NCI-H2029 treated with DMSO at 0.1 percent for 48 hours (cell line): ENCODE measurements around the gene S100A5.
A peak's percentile ranks its signal among the peaks of the same experiment; 100 is the strongest.
"Not testable (repeated sequence)": the region's sequence is repeated elsewhere in the genome, so short reads cannot be mapped to it uniquely, and the experiment has no call there.

ENCODE experiments used
- DNase-seq: peaks from one replicate; lab custom pipeline; 2025; lab: John Stamatoyannopoulos, UW

Gene S100A5

DNA sequence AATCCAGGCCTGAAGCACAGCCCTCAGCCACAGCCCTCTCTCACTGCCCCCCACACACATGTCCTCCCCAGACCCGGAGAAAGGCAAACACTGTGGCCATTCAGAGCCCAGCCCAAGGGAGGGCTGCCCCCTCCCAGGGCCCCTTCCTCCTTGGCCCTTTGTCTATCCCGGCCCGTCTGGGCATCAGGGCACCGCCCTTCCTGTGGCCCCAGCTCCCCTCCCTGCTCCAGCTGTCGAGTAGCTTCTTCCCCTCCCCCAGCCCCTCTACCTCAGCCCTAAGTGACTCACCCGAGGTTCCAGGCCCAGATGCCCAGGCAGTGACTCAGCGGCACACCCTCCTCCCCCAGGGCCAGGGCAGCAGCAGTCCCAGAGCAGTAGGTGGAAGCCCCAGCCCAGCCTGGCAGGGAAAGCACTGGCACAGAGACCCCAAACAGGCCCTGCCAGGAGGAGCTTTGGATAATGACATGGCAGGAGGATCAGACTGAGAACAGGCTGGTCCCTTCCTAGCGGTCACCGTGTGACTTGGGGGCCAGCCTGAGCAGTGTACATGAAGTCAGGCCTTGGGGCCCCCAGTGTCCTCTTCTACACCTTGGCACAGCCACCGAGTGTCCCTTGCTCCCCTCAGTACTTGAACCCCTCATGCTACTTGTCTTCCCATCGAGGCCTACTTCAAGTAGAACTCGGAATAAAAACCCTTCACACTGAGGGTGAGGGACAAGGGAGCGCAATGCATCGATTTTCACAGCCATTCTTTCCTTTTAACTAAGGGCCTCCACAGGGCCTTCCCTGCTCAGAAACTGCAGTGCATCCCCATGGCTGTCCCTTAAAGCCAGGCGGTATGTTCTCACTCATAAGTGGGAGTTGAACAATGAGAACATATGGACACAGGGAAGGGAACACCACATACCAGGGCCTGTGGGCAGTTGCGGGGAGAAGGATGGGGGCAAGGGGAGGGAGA lies 26.0 kb upstream of the S100A5 start:
- DNase-seq: peak; percentile 41

DNA sequence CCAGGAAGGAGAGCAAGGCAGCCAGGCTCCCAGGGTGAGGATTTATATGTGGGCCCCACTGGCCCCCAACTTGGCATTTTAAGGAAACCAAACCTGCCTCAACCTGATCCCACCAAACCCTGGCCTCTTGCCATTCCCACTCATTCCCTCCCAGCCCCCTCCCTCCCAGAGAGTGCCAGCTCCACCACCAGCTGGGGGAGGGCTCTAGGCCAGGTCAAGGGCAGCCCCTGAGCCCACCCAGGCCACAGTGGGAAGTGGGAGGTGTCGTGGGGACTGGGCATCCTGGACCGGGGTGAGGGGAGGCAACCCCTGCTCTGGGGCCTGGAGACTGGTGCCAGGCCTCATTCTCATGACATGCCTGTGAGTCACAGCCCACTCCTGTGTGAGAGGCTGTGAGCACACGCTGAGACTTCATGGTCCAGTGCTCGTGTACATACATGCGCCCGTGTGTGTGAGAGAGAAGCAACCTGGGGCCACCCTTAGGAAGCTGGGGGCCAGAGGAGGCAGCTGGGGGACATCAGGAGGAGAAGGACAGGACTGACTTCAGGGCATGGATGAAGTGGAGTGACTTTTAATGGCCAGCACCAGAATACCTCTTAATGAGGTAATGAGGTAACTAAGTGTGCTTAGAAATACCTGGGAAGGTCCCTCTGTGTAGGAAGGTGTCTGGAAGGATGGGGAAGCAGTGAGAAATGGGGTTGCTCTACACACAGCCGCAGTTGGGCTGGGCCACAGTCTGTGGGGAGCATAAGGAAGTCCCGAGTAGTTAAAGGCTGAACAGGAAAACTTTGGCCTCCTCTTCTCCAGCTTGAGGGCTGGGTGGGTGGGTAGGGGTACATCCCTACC lies 25.0 kb upstream of the S100A5 start, which contains the start of gene S100A2:
Gene S100A2, minus strand, starts transcription at position 316 of the 846 bp plus-strand sequence. CDS start 1,967 bp downstream, outside the sequence.
- peak; percentile 4 for DNase-seq

DNA sequence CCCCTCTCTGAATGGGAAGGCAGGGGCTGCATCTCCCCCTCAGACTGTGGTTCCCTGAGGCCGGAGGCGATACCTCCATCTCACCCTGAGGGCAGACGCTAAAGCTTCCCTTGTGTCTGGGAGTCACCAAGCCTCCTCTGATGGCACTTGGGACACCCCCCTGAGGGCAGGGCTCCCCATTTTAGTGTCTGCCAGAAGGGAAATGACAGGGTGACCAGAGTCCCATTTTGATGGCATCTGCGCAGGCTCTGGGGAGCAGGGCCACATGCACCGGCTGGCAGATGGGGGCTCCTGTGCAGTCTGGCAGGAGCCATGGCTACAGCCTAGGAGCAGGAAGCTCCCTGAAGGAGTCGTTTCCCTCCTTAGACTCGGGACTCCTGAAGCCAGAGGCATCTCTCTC lies 23.3 kb upstream of the S100A5 start:
- no peak for DNase-seq

DNA sequence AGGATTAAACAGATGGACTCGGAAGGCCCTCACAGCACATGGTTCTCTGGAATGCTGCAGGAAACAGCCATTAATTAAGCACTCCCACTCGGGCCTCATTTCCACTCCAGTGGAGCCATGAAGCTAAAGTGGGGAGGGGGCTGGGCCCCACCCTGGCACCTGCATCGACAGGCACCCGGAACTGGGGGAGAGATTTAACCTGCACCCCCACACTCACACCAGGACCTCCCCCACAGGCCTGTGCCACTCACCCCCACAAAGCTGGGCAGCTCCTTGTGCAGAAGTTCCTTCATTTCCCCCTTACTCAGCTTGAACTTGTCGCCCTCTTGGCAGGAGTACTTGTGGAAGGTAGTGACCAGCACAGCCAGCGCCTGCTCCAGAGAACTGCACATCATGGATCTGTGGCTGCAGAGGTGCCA lies 22.8 kb upstream of the S100A5 start:
- DNase-seq: no peak

DNA sequence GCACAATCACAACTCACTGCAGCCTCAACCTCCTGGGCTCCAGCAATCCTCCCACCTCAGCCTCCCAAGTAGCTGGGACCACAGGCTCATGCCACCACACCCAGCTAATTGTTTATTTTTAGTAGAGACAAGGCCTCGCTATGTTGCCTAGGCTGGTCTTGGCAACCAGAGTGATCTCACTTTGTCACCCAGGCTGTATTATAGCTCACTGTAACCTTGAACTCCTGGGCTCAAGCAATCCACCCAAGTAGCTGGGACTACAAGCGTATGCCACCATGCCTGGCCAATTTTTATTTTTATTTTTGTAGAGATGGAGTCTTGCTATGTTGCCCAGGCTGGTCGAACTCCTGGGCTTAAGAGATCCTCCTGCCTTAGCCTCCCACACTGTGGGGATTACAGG lies 21.3 kb upstream of the S100A5 start:
- not testable (repeated sequence) for DNase-seq

DNA sequence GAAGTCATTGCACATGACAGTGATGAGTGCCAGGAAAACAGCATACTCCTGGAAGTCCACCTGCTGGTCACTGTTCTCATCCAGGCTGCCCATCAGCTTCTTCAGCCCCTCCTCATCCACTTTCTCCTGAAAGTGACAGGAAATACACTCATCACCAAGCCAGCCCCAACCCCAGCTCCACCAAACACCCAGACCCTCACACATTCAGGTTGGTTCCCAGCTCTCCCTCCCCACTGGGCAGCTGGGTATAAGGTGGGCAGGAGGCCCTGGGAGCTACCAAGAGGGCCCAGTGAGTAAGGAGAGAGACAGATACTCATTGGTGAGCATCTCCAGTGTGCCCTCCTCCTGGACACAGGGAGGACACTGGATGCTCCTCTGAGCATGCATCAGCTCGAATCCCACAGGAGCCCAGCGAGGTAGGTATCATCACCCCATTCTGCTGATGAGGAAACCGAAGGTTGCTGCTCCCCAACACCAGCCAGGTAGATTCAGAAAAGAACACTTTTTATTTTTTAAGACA lies 20.8 kb upstream of the S100A5 start:
- DNase-seq: no peak

DNA sequence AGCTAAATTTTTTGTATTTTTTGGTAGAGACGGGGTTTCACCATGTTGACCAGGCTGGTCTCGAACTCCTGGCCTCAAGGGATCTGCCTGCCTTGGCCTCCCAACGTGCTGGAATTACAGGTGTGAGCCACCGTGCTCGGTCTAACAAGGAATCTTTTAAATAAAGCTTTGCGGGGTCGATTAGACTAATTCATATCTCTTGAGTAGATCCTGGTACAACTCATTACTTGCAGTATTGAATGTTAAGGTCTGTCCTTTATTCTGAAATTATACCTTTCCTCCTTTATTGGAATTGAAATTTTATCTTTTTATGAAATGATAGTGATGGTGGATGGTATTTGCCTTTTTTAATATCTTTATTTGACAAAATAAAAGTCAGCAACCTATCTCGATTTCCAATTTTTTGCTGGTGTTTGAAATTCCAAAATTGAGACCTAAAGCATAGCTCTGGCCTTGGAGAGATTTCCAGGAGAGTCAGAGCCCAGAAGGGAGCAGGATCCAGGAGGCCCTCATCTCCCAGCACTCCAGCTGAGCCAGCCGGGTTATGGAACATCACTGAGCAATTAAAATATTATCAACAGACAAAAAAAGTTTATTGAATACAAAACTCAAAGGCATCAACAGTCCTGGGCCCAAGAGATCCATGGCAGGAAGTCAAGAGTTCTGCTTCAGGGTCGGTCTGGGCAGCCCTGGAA lies 20.2 kb upstream of the S100A5 start:
- DNase-seq: no peak

DNA sequence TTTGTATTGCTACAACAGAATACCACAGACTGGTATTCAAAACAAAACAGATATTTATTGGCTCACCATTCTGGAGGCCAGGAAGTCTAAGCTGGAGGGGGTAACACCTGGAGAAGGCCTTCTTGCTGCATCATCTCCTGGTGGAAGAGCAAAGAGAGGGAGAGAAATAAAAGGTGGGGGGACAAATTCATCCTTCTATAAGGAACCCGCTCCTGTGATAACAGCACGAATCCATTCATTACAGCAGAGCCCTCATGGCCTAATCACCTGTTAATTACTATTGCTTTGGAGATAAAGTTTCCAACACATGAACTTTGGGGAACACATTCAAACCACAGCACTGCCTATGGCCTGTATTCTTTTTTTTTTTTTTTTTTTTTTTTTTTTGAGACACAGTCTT lies 19.5 kb upstream of the S100A5 start:
- DNase-seq: no peak

DNA sequence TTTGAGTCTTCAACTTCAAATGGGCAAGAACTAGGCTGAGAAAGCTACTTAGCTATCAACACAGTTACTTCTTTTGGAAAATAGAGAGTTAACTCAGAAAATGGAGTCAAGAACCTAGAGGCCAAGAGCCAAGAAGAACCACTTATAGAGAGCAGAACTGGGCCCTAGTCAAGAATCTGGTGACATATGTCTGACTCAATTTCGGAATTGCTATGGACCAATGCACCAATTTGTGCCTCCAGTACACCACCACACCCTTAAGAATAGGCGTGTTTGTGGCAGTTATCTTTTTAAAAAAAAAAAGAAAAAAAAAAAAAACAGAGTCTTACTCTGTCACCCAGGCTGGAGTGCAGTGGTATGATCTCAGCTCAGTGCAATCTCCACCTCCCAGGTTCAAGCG lies 17.1 kb upstream of the S100A5 start:
- no peak for DNase-seq

DNA sequence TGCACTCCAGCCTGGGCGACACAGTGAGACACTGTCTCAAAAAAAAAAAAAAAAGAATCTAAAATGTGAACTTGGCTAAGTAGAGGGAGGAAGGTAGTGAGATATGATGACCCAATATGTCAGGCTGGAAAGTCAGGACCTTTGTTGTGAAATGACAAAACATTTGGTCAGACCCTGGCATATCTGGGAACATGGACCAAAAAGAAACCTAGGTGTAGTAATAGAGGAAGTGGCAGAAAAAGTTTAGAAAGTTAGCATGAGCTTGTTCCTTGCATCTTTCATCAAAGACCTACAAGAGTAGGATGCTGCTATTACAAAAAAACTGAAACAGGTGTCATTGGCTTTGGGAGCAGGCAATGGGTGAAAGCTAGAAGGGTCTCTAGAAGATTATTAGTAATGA lies 15.6 kb upstream of the S100A5 start:
- no peak for DNase-seq

DNA sequence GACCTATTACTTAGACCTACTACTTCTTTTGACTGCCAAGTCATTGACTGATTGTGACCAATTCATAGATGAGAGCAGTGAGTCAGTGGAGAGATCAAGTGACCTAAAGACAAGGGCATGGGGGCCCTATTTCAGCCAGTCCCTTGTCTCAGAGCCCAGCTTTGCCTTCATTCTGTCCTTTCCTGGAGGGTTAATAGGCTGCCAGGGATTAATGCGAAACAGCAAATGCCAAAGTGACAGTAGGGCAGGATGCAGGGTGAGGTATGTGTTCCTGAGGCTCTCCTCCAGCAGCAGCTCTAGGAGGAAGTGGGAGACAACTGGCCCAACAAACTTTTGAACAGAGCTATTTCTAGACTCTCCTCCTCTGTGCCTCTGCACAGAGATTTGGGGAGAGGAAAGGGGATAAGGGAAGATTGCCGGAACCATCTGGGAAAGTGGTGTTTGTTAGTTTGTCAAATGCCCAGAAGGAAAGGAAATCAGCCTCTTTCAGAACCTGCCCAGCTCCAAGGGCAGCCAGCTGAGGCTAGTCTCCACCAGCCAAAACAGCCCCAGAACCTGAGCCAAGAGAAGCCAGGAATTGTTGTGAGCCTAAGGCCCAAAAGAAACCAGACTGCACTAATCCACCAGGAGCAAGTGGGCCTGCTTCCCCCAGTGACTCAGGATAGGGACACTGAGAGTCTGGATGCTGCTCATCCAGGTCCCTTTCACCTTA lies 13.3 kb upstream of the S100A5 start:
- no peak for DNase-seq

DNA sequence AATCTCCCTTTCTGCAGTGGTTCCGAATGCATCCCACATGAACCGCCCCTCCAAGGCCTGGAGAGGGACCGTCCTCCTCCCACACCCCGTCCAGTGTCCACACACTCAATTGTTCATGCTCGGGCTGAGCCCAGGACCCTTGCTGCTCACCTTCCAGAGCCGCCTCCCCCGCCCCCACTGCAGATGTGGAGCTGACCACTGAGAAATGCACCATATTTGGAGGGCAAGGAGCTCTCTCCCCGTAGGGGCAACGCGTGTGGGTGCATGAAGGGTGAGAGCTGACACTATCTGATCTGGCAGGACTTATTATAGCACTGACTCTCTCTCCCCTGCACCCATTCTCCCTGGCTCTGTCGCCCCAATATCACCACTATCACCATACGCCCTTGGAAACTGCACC lies 12.4 kb upstream of the S100A5 start:
- DNase-seq: no peak

DNA sequence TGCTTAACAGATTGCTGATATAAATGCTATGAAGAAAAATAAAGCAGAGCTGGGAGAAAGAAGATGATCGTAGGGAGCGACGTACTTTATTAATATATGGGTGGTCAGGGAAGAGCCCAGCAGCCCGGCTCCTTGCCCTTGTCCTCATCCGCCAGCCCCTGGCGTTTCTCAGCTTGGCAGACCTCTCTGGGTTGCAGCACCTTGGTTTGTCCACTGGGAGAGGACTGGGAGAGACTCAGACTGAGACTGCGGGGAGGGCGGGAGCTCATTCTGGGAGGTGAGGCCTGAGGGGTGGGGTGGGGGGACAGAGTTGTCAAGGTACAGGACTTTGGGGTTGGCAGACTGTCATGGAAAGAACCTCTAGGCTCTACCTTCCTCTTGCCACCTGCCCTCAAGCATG lies 11.6 kb upstream of the S100A5 start:
- no peak for DNase-seq

DNA sequence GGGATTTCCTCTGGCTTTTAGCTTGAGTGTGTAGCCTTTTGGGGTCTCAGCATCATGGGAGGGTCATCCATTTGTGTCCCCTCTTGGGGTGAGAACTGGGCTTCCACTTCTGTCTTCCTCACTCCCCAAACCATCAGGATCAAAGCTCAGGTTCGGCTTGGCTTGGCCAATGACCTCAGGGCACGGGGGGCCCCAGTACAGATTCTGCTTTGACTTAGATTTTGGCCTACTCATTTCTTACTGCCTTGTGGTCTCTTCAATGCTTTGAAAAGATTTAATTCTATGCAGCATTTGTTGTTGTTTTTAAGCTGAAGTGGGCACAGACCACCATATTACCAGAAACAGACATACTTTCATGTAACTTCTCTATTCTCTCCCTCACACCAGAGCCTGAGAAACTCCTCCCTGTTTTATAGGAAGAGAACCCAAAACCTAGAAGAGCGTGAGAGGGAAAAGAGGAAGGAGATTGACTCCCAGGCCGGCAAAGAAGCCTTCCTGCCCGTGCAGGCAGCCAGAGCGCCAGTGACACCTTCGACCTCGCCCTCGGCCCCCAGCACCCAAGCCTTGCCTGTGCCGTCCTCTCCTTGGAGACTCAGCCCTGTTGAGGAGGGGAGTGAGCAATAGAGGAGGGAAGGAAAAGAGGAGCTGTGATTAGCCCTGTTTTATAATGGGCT lies 10.2 kb upstream of the S100A5 start:
- DNase-seq: no peak

DNA sequence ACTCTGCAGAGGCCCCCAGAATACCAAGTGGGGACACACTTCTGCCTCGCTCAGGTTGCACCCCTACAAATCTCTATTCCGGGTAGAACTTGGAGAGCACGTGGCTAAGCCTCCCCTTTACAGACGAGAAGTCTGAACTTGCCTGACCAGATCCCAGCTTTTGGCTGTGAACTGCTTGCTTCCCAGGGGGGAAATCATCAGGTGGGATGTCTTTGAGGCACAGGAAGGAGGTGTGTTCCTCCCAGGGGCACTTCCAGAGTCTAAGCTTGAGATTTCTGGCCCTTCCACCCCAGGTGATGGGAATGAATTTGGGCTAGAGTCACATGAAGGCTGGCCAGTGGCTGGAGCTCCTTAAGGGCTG lies 9.6 kb upstream of the S100A5 start:
- no peak for DNase-seq

DNA sequence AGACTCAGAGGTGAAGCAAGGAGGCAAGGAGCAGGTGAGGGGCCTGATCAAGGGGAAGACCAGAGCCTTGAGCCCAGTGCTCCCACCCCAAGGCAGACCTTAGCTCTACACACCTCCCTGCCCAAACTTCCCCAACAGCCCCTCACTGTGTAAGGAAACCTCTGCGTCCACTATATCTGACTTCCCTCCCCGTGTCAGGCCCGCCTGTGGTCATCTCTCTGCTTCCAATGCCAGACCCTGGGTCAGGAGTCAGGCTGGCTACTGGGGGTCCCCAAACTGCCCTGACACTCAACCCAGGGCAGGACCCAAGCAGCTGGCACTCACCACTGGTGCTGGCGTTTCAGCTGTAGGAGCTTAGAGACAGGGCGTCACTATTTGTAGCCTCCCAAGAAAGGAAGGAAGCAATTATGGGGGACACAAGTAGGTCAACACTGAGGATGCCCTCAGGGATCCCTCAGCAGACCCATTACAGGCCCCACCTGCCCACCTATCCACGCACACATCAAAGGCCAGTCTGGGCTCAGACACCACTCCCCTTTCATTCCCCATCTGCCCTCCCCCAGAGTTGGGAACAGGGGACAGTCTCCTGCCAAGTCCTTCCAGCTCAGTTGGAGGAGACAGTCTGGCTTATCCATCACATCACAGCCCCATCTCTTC lies 9.1 kb upstream of the S100A5 start:
- no peak for DNase-seq

DNA sequence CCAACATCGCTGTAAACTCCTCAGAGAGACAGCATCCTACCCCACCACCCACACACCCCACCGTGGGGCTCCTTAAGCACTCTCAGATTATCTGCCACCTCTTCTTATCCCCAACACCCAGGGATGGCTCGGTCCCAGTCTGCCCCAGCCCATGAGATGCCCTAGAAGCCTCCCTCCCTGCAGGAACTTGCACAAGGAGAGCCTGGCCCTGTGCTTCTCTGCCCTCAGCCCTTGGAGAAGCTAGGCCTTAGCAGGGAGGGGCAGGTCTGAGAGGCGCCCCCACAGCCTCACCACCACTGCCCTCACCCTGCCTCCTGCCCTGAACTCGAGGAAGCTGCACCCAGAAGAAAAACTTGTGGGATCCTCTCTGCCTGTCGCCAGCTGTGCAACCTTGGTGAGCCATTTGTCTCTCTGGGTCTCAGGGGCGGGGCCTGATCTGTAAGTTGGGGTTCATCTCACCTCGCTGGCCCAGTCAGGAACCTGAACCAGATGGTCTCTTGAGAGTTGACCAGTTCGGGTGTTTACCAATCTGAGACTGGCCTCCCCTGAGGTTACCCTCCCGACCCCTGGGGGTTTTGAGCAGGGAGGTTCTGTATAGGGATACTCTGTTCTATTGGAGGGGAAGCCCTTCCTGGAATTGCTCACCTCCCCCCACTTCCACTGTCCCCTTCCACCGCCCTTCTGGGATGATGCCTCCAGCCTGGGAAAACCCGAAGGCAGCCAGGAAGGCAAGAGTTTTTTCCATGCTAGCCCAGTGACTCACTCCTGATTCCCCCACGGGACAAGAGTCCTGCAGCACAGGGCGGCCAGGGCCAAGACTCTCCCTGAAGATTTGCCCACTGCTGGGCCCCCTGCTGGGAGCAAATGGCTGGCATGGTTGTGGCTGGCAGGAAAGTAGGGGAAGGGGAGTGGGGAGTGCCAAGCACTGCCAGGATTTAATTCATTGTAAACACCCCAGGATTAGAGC lies 8.3 kb upstream of the S100A5 start, which contains the start of gene S100A3:
Gene S100A3, minus strand, starts transcription at position 537 of the 967 bp plus-strand sequence. CDS start 773 bp downstream, outside the sequence.
- no peak for DNase-seq

DNA sequence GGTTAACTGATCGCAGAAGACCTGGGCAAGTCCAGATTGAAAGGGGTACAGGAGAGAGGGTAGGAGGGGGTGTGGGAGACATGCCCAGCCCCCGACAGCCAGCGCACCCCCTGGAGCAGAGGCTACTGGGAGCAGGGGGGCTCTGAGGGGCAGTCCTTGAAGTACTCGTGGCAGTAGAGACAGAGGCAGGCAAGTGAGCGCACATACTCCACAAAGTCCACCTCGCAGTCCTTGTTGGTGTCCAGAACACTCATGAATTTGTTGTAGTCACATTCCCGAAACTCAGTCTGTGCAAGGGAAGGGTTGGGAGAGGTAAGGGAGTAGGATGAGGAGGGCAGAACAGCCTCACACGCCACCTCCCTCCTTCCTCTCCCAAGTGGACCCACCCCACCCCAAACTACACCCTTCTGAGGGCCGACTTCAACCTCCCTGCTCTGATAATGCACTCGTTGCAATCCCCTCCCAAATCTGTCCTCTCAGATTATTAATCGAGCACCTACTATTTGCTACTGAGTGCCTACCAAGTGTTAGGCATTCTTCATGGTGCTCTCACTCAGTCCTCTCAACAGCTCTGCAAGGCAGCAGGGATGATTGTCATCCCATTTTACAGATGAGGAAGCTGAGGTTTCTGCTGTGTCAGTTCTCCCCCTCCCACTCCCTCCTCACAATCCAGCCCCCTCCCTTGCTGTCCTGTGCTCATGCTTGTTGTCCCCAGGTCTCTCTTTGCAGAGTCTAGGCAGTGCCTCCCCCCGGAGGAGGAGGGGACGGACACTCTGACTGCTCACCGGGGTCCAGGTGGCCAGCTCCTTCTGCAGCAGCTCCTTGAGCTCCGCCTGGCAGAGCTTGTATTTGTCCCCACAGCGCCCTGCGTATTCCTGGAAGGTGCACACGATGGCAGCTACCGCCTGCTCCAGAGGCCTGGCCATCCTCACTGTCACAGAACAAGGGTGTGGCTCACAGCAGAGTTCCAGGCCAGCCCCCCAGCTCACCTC lies 7.1 kb upstream of the S100A5 start:
- no peak for DNase-seq
